ENCODE data around the gene ADGRG6. TPM values are rescaled to one million over a fixed set of nuclear protein-coding genes. Genes with fewer than 3 reads are reported as not detected.

The ADGRG6 gene
- total and polyA plus RNA-seq, 3 donors from 2014 or later = 5.1 to 10.6 (median 7.2) TPM

- DNase-seq = no peak
- Histone ChIP-seq H3K4me3 (no peak overlapping the region), H3K27ac (no peak overlapping the region), H3K4me1 (no peaks in the 10 kb centered on the region), H3K36me3 (ENCODE audit: low read depth, missing control alignments) (no peaks in the 10 kb centered on the region), H3K27me3 (no peaks in the 10 kb centered on the region), H3K9me3 (no peaks in the 10 kb centered on the region)
- 96 to 100% methylated on average over 2 of the region's 2 CpGs for WGBS, 2 donors
- intact Hi-C loops (cut with DNase I; ENCODE audit: low total_unique reads) = no loop called here
- TF ChIP-seq POLR2A (IDR thresholded peaks at IDR 0.05) (no peak), CTCF (IDR thresholded peaks at IDR 0.05) (no peak)
Measured at GRCh38 chr6:142478117-142478516, 176.3 kb downstream of the ADGRG6 start.

GRCh38 chr6:142481466-142481865, 179.7 kb downstream of the ADGRG6 start:
- Histone ChIP-seq H3K4me3 (no peak overlapping the region), H3K27me3 (no peaks in the 10 kb centered on the region), H3K4me1 (no peaks in the 10 kb centered on the region), H3K36me3 (ENCODE audit: low read depth, missing control alignments) (no peaks in the 10 kb centered on the region), H3K9me3 (no peaks in the 10 kb centered on the region), H3K27ac (no peak overlapping the region)
- intact Hi-C loops (cut with DNase I; ENCODE audit: low total_unique reads) = no loop called here
- WGBS, 2 donors = 80 to 84% methylated on average over 4 of the region's 4 CpGs
- TF ChIP-seq CTCF (IDR thresholded peaks at IDR 0.05) (no peak), POLR2A (IDR thresholded peaks at IDR 0.05) (no peak)
- DNase-seq = no peak

GRCh38 chr6:142482249-142482648, 180.4 kb downstream of the ADGRG6 start:
- Histone ChIP-seq H3K4me1 (no peaks in the 10 kb centered on the region), H3K27ac (no peak overlapping the region), H3K9me3 (no peaks in the 10 kb centered on the region), H3K36me3 (ENCODE audit: low read depth, missing control alignments) (no peaks in the 10 kb centered on the region), H3K27me3 (no peaks in the 10 kb centered on the region), H3K4me3 (no peak overlapping the region)
- intact Hi-C loops (cut with DNase I; ENCODE audit: low total_unique reads) = no loop called here
- TF ChIP-seq CTCF (IDR thresholded peaks at IDR 0.05) = no peak
- TF ChIP-seq POLR2A (IDR thresholded peaks at IDR 0.05) = no peak
- DNase-seq = no peak
- 33 to 39% methylated on average over 1 of the region's 1 CpG for WGBS, 2 donors

GRCh38 chr6:142482974-142483373, 181.2 kb downstream of the ADGRG6 start:
- Histone ChIP-seq H3K27me3 (no peaks in the 10 kb centered on the region), H3K4me1 (no peaks in the 10 kb centered on the region), H3K36me3 (ENCODE audit: low read depth, missing control alignments) (no peaks in the 10 kb centered on the region), H3K9me3 (no peaks in the 10 kb centered on the region), H3K4me3 (no peak overlapping the region), H3K27ac (no peak overlapping the region)
- no peak for DNase-seq
- intact Hi-C loops (cut with DNase I; ENCODE audit: low total_unique reads) = no loop called here
- WGBS, 2 donors = 66 to 73% methylated on average over 5 of the region's 5 CpGs
- no peak for TF ChIP-seq CTCF (IDR thresholded peaks at IDR 0.05)
- TF ChIP-seq POLR2A (IDR thresholded peaks at IDR 0.05) = no peak

- no peak overlapping the region for H3K27ac ChIP-seq
- H3K36me3 ChIP-seq (ENCODE audit: low read depth, missing control alignments) = no peaks in the 10 kb centered on the region
- TF ChIP-seq CTCF (IDR thresholded peaks at IDR 0.05) = no peak
- no peak for TF ChIP-seq POLR2A (IDR thresholded peaks at IDR 0.05)
- no peaks in the 10 kb centered on the region for H3K4me1 ChIP-seq
- no peaks in the 10 kb centered on the region for H3K9me3 ChIP-seq
- H3K27me3 ChIP-seq = no peaks in the 10 kb centered on the region
- no peak for DNase-seq
- H3K4me3 ChIP-seq = no peak overlapping the region
- WGBS, 2 donors = 83 to 86% methylated on average over 2 of the region's 2 CpGs
- intact Hi-C loops (cut with DNase I; ENCODE audit: low total_unique reads) = no loop called here
Measured at GRCh38 chr6:142485256-142485655, 183.4 kb downstream of the ADGRG6 start.
